Erythroblast (primary cell): Measurements from ENCODE around the gene FRMD4A.

Experiments used
- GATA1 ChIP-seq: IDR thresholded peaks from 2 replicates; pipeline ENCODE4 v1.6.1; 2011; ENCODE audit warnings: low read depth, mild to moderate bottlenecking, control low read depth, low read length, moderate library complexity
- POLR2A ChIP-seq: IDR thresholded peaks from 2 replicates; pipeline ENCODE4 v1.6.1; 2011; ENCODE audit warnings: mild to moderate bottlenecking, low read length

- TF ChIP-seq POLR2A (no peak), GATA1 (no peak)
Measured at GRCh38 chr10:13668126-13668525, 662.6 kb downstream of the FRMD4A start.
